ENCODE data around the gene JAKMIP1.

DNA sequence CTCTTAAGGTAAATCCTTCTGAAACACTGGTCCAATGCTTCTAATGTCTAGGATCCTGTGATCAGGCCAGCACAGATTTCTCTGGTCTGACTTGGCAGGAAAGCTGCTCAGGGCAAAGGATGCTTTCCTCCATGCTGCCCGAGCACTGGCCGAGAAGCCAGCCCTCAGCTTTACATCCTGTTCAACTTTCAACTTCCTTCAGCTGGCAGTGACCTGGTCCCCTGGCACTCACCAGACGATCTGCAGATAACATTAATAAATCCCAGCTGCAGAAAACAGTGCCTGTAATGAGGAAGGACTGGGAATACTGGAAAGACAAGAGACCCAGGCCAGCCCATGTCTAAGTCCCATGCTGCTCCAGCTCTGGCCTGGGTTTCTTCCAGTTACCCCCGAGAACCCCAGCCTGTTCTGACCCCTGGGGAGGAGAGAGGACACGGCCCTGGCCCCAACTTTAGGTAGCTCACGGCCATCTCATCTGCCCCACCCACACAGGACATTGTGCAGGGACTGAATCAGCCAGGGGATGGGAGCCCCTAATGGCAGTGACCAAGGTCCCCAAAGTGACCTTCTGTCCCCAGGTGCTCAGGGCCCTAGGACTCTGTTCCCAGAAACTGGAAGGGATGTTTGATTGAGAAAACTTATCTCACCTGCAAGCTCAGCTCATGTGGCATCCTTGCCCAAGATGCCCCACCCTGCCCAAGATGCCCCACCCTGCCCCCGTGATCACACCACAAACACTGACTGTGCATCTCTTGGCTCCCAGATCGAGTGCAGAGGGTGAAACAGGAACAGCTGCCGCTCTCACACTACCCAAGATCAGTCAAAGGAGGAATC, 28.0 kb downstream of the JAKMIP1 start:
- TF ChIP-seq BHLHE40 (IDR thresholded peaks at IDR 0.05; ENCODE audit: borderline replicate concordance) (no peak), SP1 (IDR thresholded peaks at IDR 0.05) (no peak), FOXK2 (IDR thresholded peaks at IDR 0.05) (no peak), TARDBP (IDR thresholded peaks at IDR 0.05) (no peak), ZNF384 (IDR thresholded peaks at IDR 0.05) (no peak), ARNT (IDR thresholded peaks at IDR 0.05) (no peak), FOXM1 (IDR thresholded peaks at IDR 0.05; ENCODE audit: borderline replicate concordance) (no peak), FOXA1 (IDR thresholded peaks at IDR 0.05) (no peak), SUZ12 (IDR thresholded peaks at IDR 0.05) (no peak)
